Omental fat pad (tissue), 4 donors: ENCODE data around the gene CDH23. TPM values are rescaled to one million over a fixed set of nuclear protein-coding genes. Genes with fewer than 3 reads are reported as not detected.

Experiments
- ATAC-seq: fragments of 150-250 bp; one replicate; pipeline ENCODE4 v1.9.1; 2016; ENCODE audit warnings: mild to moderate bottlenecking, moderate library complexity; ENCODE audit not compliant: low FRiP score
- DNase-seq: peaks from one replicate; pipeline ENCODE4 v3.0.0-alpha.2; 2019; ENCODE audit warnings: low spot score
- CTCF ChIP-seq, 3 donors: fragments of 450-650 bp; IDR thresholded peaks; one replicate each; pipeline ENCODE4 v1.5.1; 2016 to 2017; ENCODE audit warnings: antibody characterized with exemption in 3 of 3, mild to moderate bottlenecking in 3 of 3, moderate library complexity in 2 of 3
- total RNA-seq, 4 donors: library from RNA; depleted of rRNA; stranded (reverse); fragments of >200 nt; gene quantifications; one replicate each; pipeline ENCODE4 v1.1.0, GENCODE V29; 2016

The CDH23 gene
- total RNA-seq, 4 donors from 2014 or later, result 25.3 to 41.9 (median 34.4) TPM

- no peak for DNase-seq
- TF ChIP-seq CTCF (IDR thresholded peaks at IDR 0.05), result no peak
- no peak for ATAC-seq
Observed at GRCh38 chr10:71715026-71715425, 318.3 kb downstream of the CDH23 start.

GRCh38 chr10:71715860-71716259 lies 319.1 kb downstream of the CDH23 start:
- ATAC-seq, result no peak
- no peak for DNase-seq
- no peak for TF ChIP-seq CTCF (IDR thresholded peaks at IDR 0.05)

GRCh38 chr10:71716426-71716825 lies 319.7 kb downstream of the CDH23 start:
- no peak for DNase-seq
- TF ChIP-seq CTCF (IDR thresholded peaks at IDR 0.05), result no peak
- ATAC-seq, result no peak

- TF ChIP-seq CTCF (IDR thresholded peaks at IDR 0.05), result no peak
- DNase-seq (no peak), ATAC-seq (no peak)
Observed at GRCh38 chr10:71717056-71717455, 320.3 kb downstream of the CDH23 start.

- no peak for DNase-seq
Observed at GRCh38 chr10:71717551-71717951, 320.8 kb downstream of the CDH23 start.

GRCh38 chr10:71718165-71718698 lies 321.5 kb downstream of the CDH23 start:
- DNase-seq (no peak), ATAC-seq (no peak)
- no peak for TF ChIP-seq CTCF (IDR thresholded peaks at IDR 0.05)

More at GRCh38 chr10:71717551-71717951, 320.8 kb downstream of the CDH23 start:
- ATAC-seq, result no peak
- no peak for TF ChIP-seq CTCF (IDR thresholded peaks at IDR 0.05)

GRCh38 chr10:71719042-71719441 lies 322.3 kb downstream of the CDH23 start:
- no peak for ATAC-seq
- no peak for DNase-seq

More at GRCh38 chr10:71719042-71719441, 322.3 kb downstream of the CDH23 start:
- TF ChIP-seq CTCF (IDR thresholded peaks at IDR 0.05), result no peak
